HUDEP-2 (cell line): ENCODE results near the gene ACP6.
"Not testable (repeated sequence)": the region's sequence is repeated elsewhere in the genome, so short reads cannot be mapped to it uniquely, and the experiment has no call there.

Experiments
- DNase-seq, 76 experiments: peaks; one replicate each; lab custom pipeline; 2025; ENCODE audit not compliant: unreplicated experiment in 76 of 76; lab: John Stamatoyannopoulos, UW

The ACP6 gene

DNA sequence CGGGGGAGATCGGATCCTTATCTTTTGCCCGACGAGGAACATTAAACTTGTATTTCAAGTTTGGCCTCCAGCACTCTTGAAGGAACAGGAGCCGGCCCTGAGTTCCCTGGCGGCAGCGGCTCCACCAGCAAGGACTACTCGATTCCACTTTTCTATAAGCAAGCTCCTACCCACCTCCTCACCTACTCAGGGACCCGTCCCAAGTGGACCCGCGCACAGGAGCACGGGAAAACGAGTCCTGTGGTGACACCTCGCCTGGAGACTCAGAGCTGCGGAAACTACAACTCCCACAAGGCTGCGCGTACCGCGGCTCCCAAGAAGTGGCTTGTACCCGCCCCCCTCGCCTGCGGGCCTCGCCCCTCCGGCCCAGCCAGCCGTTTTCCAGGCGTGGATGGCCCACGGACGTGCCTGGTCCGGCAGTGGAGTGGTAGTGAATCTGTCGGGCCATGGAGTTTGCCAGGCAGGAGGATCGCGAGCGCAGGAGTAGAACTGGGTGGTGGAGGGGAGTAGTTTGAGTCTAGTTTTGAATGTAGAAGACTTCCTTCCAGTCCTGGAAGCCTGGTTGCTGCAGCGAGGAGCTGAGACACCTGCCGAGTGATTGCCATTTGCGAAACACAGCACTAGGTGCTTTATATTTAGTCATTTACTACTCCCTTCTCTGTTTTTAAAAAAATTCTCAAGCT, at the start of gene ACP6:
TSS of gene ACP6 (minus strand) at position 206 of the 683 bp plus-strand sequence. CDS start 476 bp downstream, outside the sequence.
- peak in 74 of 76 experiments; percentile 12 to 86 (median 70) for DNase-seq

DNA sequence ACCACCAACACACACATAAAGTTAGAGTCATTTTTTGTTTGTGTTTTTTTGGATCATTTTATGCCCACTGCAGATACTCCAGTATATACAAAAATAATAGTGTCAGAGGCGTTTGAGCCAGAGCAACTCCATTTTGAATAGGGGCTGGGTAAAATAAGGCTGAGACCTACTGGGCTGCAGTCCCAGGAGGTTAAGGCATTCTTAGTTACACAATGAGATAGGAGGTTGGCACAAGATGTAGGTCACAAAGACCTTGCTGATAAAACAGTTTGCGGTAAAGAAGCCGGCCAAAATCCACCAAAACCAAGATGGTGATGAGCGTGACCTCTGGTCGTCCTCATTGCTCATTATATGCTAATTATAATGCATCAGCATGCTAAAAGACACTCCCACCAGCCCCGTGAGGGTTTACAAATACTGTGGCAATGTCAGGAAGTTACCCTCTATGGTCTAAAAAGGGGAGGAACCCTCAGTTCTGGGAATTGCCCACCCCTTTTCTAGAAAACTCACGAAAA, 49.4 kb upstream of the ACP6 start:
- DNase-seq: peak in 4 of 76 experiments; percentile 2 to 18 (median 7)

DNA sequence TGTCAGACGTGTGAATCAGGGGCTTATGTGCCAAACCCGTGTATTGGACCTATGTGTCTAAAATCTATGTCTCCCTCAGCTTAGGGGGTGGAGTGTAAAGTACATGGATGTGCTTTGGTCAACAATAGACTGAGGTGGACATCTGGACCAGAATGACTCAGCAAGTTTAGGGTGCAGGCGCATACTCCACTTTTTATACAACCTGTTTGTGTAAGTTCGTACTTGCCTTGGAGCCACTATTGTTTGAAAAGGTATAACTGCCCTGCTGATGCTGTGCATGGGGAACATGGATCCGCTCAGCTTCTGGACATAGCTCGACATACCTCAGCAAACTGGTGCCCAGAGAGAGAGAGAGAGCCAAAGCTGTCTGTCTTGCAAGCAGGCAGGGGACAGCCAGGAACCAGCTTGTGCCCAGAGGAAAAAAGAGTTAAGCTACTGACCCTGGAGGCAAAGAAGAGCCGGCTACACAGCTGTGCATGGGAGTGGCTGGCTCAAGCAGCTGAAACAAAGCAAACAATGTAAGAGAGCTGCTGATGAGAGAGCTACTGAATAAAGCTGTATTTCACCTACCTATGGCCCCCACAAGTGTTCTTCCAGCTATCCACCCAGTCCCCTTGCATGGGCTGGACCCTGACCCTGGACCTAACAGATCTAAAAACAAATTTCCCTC, 48.8 kb upstream of the ACP6 start:
- DNase-seq: no peak

DNA sequence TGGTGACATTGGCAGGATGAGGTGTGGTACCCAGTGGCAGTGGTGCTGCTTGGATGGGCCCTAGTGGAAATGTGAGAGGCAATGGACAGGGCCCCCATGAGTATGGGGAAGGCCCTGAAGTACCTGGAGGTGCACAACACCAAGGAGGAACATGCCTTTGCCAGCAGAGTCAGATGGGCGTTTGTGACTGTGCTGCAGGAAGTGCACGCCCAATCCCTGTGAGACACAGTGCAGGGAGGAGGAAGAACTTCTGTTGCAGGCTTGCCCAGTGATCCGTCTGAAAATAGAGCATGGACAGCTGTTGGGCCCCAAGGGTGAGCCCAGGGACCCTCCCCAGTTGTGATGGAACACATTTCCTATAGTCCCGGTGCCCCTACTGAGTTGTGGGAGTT, 47.4 kb upstream of the ACP6 start:
- no peak for DNase-seq

DNA sequence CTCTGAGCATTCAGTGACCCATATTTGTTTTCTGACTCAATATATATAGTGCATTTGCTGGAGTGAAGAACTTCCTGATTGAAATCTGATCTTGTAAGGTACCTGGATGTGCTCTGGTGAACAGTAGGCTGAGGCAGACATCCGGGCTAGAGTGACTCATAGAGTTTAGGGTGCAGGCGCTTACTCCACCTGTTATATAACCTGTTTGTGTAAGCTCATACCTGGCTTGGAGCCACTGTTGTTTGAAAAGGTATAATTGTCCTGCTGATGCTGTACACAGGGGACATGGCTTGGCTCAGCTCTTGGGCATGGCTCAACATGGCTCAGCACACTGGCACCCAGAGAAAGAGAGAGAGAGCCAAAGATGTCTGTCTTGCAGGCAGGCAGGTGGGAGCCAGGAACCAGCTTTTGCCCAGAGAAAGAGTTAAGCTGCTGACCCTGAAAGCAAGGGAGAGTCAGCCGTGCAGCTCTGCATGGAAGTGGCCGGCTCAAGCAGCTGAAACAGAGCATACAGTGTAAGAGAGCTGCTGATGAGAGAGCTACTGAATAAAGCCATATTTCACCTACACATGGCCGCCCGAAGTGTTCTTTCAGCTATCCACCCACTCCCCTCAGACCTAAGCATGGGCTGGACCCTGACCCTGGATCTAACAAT, 46.9 kb upstream of the ACP6 start:
- DNase-seq: no peak

DNA sequence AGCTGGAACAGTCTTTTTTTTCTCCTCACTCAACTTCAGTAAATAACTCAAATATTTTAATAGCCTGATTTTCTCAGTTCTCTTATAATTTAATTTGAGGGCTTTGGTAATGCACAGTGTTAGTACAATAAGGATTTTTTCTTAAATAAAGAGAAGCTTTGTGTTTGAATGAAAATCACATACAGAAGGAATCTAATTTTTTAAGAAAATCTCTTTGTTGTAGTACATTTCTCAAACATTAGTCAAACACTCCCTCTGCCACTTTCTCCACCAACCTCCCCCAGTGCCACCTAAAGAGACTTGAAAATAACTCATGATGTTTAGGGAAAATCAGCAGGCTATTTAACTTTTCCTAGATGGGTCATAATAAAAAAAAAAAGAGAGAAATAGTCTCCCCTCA, 42.3 kb upstream of the ACP6 start:
- DNase-seq: no peak

DNA sequence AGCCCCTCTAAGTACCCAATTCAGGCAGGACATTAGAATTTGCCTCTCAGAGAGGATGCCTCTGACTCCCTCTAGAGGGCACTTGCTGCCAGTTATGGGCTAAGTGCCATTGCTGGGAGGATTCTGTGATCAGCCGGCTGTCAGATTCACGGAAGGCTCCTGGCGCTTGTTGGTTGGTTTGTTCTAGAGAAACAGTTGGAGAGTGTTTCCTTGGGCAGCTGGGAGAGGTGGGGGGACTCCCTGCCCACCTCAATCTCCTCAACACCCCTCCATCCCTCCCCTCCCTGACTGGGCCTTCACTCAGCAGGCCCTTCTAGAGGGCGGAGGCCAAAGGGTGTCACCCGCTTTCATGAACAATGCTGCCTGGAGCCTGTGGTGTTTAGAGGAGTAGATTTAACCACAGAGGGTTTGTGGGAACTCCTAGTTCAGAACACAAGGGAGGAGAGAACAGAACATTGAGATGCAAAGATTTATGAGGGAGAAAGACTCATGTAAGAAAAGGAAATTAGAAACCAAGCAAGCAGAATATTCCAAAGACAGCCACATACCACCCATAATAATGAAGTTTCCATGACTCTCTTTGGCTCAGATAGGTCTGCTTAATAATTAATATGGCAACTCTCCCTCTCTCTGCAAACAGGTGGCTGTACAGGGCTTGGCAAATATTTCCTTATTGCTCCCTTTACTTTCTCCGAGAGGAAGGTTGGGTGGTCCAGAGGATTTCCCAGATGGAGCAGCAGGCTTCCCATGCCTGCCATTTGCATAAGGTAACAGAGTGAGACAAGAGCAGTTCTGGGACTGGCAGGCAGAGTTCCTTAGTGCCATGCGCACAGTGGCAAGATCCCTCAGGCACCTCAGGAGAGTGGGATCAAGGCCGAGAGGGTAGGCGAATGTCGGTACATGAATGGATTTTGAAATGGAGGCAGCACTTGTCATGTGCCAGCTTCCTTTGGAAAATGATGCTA, 30.0 kb upstream of the ACP6 start:
- DNase-seq: peak in 50 of 76 experiments; percentile 2 to 61 (median 25)

DNA sequence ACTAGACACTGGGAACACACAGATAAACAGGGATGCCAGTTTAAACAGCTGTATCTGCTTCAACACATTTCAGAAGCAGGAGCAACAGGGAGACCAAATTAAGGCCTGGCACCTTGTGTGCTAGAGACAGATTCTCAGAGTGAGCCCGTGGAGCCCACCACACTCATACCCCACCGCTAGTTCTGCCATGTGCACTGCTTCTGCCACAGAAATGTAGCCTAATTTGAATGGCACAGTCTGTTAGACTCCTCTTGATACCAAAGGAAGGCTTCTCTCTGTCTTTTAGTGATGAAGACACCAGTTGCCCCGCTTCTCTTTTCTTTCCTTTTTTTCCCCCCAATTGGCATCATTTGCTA, 29.3 kb upstream of the ACP6 start:
- DNase-seq: no peak

DNA sequence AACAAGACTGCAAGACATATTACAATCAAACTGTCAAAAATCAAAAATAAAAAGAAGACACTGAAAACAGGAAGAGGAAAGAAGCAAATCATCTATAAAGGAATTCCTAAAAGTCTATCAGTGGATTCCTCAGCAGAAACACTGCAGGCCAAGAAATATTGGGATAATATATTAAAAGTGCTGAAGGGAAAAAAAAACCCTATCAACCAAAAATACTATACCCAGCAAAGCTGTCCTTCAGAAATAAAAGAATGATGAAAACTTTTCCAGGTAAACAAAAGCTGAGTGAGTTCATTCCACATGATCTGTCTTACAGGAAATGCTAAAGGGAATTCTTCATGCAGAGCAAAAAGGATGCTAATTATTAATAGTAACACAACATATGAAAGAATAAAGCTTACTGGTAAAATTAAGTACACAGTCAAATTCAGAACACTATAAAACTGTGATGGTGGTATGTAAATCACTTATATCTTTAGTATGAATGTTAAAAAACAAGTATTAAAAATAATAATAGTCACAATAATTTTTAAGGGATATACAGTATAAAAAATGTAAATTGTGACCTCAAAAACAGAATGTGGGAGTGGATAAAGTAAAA, 12.9 kb upstream of the ACP6 start:
- no peak for DNase-seq

DNA sequence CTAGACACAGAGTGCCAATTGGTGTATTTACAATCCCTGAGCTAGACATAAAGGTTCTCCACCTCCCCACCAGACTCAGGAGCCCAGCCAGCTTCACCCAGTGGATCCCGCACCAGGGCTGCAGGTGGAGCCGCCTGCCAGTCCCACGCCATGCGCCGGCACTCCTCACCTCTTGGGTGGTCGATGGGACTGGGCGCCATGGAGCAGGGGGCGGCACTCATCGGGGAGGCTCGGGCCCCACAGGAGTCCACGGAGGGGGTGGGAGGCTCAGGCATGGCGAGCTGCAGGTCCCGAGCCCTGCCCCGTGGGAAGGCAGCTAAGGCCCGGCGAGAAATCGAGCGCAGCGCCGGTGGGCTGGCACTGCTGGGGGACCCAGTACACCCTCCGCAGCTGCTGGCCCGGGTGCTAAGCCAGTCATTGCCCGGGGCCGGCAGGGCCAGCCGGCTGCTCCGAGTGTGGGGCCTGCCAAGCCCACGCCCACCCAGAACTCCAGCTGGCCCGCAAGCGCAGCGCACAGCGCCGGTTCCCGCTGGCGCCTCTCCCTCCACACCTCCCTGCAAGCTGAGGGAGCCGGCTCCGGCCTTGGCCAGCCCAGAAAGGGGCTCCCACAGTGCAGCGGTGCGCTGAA, 10.4 kb upstream of the ACP6 start:
- DNase-seq: not testable (repeated sequence)

DNA sequence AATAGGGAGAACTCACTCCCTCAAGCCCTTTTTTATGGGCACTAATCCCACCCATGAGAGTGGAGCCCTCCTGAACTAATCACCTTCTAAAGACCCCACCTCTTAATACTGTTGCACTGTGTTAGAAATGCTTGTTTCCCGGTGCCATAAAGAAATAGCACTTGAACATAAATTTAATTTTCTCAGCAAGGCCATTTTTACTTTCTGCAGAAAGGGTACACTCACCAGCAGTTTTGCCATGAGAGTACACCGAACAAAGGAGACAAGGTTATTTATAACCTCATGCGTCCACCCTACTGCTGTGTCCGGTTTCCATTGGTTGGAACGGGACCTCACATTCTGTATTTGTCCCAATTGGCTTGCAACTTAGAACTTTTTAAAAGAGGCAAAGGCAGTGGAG, 7.4 kb upstream of the ACP6 start:
- DNase-seq: not testable (repeated sequence)

DNA sequence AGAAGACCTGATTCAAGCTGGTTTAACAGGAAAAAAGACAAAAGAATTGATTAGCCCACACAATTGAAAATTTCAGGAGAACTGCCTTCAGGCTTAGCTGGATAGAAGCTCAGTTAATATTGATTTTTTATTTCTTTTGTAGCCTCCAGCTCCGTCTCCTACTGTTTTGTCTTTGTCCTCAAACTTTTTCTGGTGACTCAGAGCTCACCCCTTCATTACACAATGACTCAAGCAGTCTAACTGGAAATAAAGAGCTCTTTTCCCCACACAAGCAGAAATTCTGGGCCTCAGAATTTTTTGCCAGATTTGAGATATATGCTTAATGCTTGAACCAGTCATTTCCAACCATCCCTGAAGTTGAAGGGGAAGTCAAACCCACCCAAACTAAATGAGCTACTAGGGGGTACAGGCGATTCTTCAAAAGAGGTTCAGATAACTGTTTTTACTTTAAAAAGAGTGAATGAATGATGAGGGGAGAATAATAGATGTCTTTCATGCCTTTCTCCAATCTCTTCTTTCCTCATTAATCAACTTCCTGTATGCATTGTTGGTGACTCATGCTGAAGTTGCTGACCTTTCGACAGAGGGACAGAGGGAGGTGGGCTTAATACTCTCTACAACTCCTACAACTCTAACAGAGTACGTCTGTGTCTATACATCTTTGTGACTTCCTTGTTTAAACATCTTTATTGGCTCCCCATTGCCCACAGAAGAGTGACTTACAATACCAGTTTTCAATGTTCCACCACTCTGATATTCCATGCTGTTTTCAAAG, 6.2 kb upstream of the ACP6 start:
- DNase-seq: no peak

DNA sequence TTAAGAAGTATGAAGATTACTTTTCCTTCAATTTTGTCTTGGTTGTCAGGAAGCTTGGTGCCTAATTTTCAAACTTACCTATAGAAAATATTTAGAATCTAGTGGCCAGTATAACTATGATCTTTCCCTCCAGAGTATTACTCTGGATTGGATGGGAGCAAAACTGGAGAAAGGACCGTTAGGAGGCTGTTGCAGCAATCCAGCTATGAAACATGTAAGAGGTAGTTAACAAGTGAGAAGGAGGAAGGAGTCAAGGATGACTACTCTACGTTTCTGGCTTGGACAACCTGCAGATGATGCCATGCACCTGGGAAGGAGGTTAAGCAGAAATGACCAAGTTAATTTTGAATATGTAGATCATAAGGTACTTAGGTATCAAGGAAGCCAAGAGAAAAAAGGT, 3.5 kb upstream of the ACP6 start:
- DNase-seq: no peak

DNA sequence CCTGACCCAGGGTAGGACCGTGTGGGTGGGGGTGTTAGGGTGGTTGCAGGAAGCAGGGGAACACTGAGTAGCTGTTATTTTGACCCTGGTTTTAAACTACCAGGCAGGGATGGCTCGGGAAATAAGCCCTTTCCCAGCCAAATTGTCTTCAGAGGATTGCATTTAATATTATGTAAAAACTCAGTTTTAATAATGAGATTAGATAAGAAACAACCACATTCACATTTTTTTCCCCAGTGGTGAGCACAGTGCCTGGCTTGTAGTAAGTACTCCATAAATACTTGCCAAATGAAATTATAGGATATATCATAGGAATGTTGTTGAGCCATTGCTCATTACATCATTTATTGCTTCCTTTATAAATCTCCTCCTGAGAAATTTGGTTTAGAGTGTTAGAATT, 3.1 kb upstream of the ACP6 start:
- DNase-seq: no peak

DNA sequence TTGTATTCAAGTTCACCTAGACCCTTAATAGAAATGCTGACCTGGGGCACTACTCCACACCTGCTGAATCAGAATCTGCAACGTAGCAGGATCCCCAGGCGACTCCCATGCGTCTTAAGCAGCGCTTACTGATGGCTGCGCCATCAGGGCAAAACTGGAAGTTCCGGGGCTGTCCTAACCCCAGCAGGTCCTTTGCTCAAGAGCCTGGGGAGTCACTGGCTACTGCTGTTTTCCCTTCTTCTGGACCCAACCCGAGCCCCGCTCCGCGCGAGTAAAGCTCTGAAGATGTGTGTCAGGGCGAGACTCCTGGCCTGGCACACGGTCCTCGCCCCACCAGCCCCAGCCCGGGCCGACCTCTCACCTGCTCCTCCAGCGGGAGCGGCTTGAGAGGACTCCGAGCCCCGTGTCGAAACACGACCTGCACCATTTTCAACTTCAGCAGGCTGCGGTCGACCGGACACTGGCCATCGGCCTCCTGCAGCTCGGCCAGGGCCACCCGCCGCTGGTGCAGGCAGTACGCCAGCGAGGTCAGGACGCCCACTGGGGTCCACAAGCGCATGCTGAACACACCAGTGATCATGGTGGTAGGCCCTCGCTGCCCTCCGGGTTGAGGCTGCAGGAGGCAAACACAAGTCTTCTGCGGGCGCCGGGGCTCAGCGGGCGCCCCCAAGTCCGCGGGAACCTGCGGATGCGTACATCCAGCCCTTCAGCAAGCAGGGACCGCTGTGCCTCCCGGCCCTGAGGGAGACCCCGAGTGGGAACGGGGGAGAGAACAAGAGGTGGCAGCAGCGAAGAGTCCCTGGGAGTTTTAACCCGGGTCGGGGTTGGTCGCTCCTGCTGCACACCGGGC, 630 bp downstream of the ACP6 start:
- peak in 11 of 76 experiments; percentile 1 to 33 (median 12) for DNase-seq

DNA sequence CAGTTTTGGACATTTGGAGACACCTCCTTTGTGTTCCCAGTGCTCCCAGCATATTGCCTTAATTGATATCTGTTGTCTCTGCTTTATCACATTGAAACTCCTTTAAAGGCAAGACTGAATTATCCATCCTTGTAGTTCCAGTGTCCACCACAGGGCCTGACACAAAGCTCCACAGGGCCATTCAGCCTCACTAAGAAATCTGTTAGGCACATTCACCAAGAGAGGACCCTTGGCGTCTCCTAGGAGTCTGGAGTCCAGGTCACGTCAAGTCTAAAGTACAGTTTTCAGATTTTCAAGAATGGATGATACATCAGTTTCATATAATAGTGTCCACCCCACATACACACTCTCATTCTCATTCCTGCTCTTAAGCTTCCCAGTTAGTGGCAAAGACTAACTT, 4.8 kb downstream of the ACP6 start:
- no peak for DNase-seq

DNA sequence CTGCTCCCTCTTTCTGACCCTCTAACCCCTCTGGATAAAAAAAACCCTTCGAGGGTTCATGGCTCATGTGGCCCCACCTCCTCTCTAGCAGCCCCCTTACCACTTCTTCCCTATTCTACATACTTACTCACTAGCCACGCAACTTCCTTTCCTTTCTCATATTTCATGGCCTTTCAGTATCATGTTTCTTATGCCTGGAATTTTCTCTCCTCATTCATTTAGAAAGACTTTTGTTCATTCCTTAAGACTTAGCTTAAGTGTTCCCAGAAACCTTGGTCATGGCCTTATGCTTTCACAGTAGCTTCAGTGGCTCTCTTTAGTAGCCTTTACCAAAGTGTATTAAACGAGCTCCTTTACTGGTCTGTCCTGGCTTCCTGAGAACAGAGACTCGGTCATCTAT, 6.1 kb downstream of the ACP6 start:
- no peak for DNase-seq

DNA sequence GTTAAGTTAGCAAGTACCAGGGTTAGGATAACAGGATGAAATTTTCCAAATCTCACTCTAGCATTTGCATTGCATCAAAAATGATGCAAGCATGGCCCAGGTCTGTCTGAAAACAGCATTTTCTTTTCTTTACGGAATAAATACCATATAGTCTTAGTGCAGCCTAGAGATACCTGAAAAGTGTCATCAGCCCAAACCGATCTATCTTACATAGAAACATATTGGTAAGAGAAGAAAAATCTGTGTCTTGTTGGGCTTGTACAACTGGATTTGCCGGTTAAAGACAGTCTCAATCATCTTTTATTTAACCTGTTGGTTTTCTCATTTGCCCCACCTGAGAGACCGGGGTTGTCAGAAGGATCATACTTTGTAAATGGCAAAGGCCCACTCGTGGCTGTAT, 15.8 kb downstream of the ACP6 start:
- no peak for DNase-seq
